ENCODE results near the gene MARVELD1.

MARVELD1 gene

GRCh38 chr10:97718178-97718577, 4.6 kb downstream of the MARVELD1 start:
- H3K4me3 ChIP-seq (ENCODE audit: low read length): no peak overlapping the region
- no peak for TF ChIP-seq CTCF (conservative IDR thresholded peaks at IDR 0.05; ENCODE audit: low read length)
- no peak for DNase-seq (ENCODE audit: low read depth)

GRCh38 chr10:97718659-97719142, 5.2 kb downstream of the MARVELD1 start:
- no peak overlapping the region for H3K4me3 ChIP-seq (ENCODE audit: low read length)
- TF ChIP-seq CTCF (conservative IDR thresholded peaks at IDR 0.05; ENCODE audit: low read length): no peak
- peak; percentile 62 for DNase-seq (ENCODE audit: low read depth)

- no peak for DNase-seq (ENCODE audit: low read depth)
- TF ChIP-seq CTCF (conservative IDR thresholded peaks at IDR 0.05; ENCODE audit: low read length): no peak
- H3K4me3 ChIP-seq (ENCODE audit: low read length): no peak overlapping the region
Observed at GRCh38 chr10:97719602-97720001, 6.1 kb downstream of the MARVELD1 start.

- no peak for TF ChIP-seq CTCF (conservative IDR thresholded peaks at IDR 0.05; ENCODE audit: low read length)
- no peak for DNase-seq (ENCODE audit: low read depth)
- H3K4me3 ChIP-seq (ENCODE audit: low read length): no peak overlapping the region
Observed at GRCh38 chr10:97721871-97722780, 8.6 kb downstream of the MARVELD1 start.

- DNase-seq (ENCODE audit: low read depth): no peak
- peak; percentile 10; the same call in 1 of the 2 replicates for TF ChIP-seq CTCF (conservative IDR thresholded peaks at IDR 0.05; ENCODE audit: low read length)
- no peak overlapping the region for H3K4me3 ChIP-seq (ENCODE audit: low read length)
Observed at GRCh38 chr10:97723001-97723400, 9.5 kb downstream of the MARVELD1 start.

- peak; percentile 62 for DNase-seq (ENCODE audit: low read depth)
- TF ChIP-seq CTCF (conservative IDR thresholded peaks at IDR 0.05; ENCODE audit: low read length): no peak
Observed at GRCh38 chr10:97724341-97724941, 10.9 kb downstream of the MARVELD1 start.

More at GRCh38 chr10:97724341-97724941, 10.9 kb downstream of the MARVELD1 start:
- no peak overlapping the region for H3K4me3 ChIP-seq (ENCODE audit: low read length)
